Stomach (tissue), 4 donors: ENCODE data around the gene OMP.

ENCODE experiments used
- CTCF ChIP-seq, 7 experiments: fragments of 450-650 bp in 4 of 7; fragments of 200-600 bp in 3 of 7; sonication (generic) in 3 of 7; IDR thresholded peaks; one replicate each; pipeline ENCODE4 v1.5.1; 2016 to 2019; ENCODE audit warnings: antibody characterized with exemption in 7 of 7, control low read depth in 2 of 7, mild to moderate bottlenecking in 1 of 7
- EP300 ChIP-seq: sonication (generic); formaldehyde crosslinking; IDR thresholded peaks from one replicate; pipeline ENCODE4 v1.6.1; 2017; ENCODE audit warnings: antibody characterized with exemption
- POLR2A ChIP-seq, 4 donors: fragments of 450-650 bp; IDR thresholded peaks; one replicate each; pipeline ENCODE4 v1.6.1; 2016; ENCODE audit warnings: antibody characterized with exemption in 4 of 4, control low read depth in 2 of 4, mild to moderate bottlenecking in 1 of 4, moderate library complexity in 1 of 4
- POLR2AphosphoS5 ChIP-seq, 3 donors: sonication (generic); formaldehyde crosslinking; IDR thresholded peaks; one replicate each; pipeline ENCODE4 v1.6.1; 2016; ENCODE audit warnings: antibody characterized with exemption in 3 of 3

- TF ChIP-seq POLR2A (IDR thresholded peaks at IDR 0.05): no peak
- TF ChIP-seq EP300: no peak
- TF ChIP-seq POLR2AphosphoS5 (IDR thresholded peaks at IDR 0.05): no peak
- TF ChIP-seq CTCF (IDR thresholded peaks at IDR 0.05): no peak
These were observed 46.5 kb downstream of the OMP start for GRCh38 chr11:77148963-77149715.
